BLaER1 (cell line): Measurements from ENCODE around the gene ZSWIM5.
"Not testable (repeated sequence)": the region's sequence is repeated elsewhere in the genome, so short reads cannot be mapped to it uniquely, and the experiment has no call there.

Source experiments
- H3K27ac ChIP-seq: shearing (Covaris generic); formaldehyde crosslinking; 2 replicates; pipeline ENCODE4 v1.8.1; 2022
- H3K27me3 ChIP-seq: shearing (Covaris generic); formaldehyde crosslinking; 2 replicates; pipeline ENCODE4 v1.8.1; 2022
- H3K36me3 ChIP-seq: shearing (Covaris generic); formaldehyde crosslinking; 2 replicates; pipeline ENCODE4 v1.8.1; 2022
- H3K4me1 ChIP-seq: shearing (Covaris generic); formaldehyde crosslinking; 2 replicates; pipeline ENCODE4 v1.8.1; 2022
- H3K4me2 ChIP-seq: shearing (Covaris generic); formaldehyde crosslinking; 2 replicates; pipeline ENCODE4 v1.8.1; 2022
- H3K4me3 ChIP-seq: shearing (Covaris generic); formaldehyde crosslinking; 2 replicates; pipeline ENCODE4 v1.8.1; 2022
- H3K9ac ChIP-seq: shearing (Covaris generic); formaldehyde crosslinking; 2 replicates; pipeline ENCODE4 v1.8.1; 2022
- H3K9me3 ChIP-seq: shearing (Covaris generic); formaldehyde crosslinking; 2 replicates; pipeline ENCODE4 v1.8.1; 2022
- H4K20me1 ChIP-seq: shearing (Covaris generic); formaldehyde crosslinking; 2 replicates; pipeline ENCODE4 v1.8.1; 2022
- Cebpa-rat ChIP-seq: shearing (Covaris generic); IDR thresholded peaks from 2 replicates; pipeline ENCODE4 v1.8.1; 2022

The ZSWIM5 gene

DNA sequence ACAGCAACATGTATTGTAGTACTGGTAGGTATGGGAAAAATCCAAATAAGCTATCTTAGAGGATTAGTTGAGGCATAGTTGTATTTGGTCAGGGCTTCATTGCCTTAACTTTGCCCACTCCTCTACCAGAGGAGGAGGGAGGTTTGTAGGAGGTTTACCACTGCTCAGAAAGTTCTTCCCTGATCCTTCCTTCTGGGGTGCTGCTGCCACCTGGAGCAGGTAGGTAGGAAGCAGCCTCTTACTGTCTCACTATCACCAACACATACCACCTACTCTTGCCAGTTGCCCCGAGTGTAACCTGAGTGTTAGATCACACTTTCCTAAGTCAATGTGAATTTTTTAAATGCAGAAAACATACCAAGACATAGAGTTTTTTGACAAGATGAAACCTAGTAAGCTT is 24.1 kb upstream of the ZSWIM5 start:
- H3K9ac ChIP-seq: no peak overlapping the region
- no peaks in the 10 kb centered on the region for H4K20me1 ChIP-seq
- H3K27me3 ChIP-seq: no peaks in the 10 kb centered on the region
- no peaks in the 10 kb centered on the region for H3K9me3 ChIP-seq
- H3K4me2 ChIP-seq: no peak overlapping the region
- no peaks in the 10 kb centered on the region for H3K36me3 ChIP-seq
- no peak overlapping the region for H3K4me3 ChIP-seq
- no peak overlapping the region for H3K27ac ChIP-seq
- no peaks in the 10 kb centered on the region for H3K4me1 ChIP-seq
- no peak for TF ChIP-seq Cebpa-rat

DNA sequence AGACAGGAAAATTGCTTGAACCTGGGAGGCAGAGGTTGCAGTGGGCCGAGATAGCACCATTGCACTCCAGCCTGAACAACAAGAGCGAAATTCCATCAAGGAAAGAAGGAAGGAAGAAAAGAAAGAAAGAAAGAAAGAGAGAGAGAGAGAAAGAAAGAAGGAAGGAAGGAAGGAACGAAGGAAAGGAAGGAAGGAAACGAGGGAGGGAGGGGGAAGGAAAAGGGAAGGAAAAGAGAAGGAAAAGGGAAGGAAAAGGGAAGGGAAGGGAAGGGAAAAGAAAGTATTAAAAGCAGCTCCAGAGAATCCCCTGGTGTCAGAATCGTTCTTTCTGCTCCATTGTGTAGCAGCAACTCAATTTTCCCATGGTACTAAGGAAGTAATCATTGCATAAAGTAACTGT is 19.2 kb upstream of the ZSWIM5 start:
- no peak overlapping the region for H3K27ac ChIP-seq
- H4K20me1 ChIP-seq: no peaks in the 10 kb centered on the region
- H3K27me3 ChIP-seq: no peaks in the 10 kb centered on the region
- H3K9ac ChIP-seq: no peak overlapping the region
- H3K4me1 ChIP-seq: no peaks in the 10 kb centered on the region
- no peak overlapping the region for H3K4me3 ChIP-seq
- no peaks in the 10 kb centered on the region for H3K36me3 ChIP-seq
- no peak overlapping the region for H3K4me2 ChIP-seq
- H3K9me3 ChIP-seq: no peaks in the 10 kb centered on the region
- no peak for TF ChIP-seq Cebpa-rat

DNA sequence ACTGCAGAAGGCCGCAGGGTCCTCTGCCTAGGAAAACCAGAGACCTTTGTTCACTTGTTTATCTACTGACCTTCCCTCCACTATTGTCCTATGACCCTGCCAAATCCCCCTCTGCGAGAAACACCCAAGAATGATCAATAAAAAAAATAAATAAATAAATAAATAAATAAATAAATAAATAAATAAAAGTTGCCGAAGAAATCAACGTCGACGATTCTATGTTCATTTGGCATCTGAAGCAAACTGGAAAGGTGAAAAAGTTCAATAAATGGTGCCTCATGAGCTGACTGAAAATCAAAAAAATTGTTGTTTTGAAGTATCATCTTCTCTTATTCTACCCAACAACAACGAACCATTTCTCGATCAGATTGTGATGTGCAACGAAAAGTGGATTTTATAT is 17.3 kb upstream of the ZSWIM5 start:
- not testable (repeated sequence) for H3K4me1 ChIP-seq, H3K27ac ChIP-seq, H4K20me1 ChIP-seq, H3K9ac ChIP-seq, H3K36me3 ChIP-seq, H3K4me2 ChIP-seq, H3K27me3 ChIP-seq, H3K4me3 ChIP-seq, H3K9me3 ChIP-seq

DNA sequence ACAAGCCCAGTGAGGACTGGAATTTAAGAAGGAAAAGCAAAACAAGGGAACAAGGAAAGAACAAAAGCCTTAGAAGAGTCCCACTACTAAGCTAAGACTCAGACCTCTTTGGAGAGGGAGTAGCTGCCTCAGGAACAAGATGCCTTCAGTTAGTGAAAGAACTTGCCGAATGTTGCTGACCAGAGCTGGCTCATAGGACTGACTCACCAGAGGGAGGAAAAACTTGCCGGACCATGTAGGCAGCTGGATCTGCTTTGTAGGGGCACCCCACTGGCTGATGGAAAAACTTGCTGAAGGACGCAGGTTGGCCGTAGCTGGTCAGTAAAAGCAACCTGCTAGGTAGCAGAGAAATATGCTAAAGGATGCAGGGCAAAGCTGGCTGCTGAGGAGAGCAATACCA is 15.3 kb upstream of the ZSWIM5 start:
- no peaks in the 10 kb centered on the region for H3K4me1 ChIP-seq
- H3K9me3 ChIP-seq: no peaks in the 10 kb centered on the region
- no peaks in the 10 kb centered on the region for H3K27me3 ChIP-seq
- H3K4me2 ChIP-seq: no peak overlapping the region
- no peaks in the 10 kb centered on the region for H4K20me1 ChIP-seq
- H3K36me3 ChIP-seq: no peaks in the 10 kb centered on the region
- H3K4me3 ChIP-seq: no peak overlapping the region
- TF ChIP-seq Cebpa-rat: no peak
- no peak overlapping the region for H3K9ac ChIP-seq
- no peak overlapping the region for H3K27ac ChIP-seq

DNA sequence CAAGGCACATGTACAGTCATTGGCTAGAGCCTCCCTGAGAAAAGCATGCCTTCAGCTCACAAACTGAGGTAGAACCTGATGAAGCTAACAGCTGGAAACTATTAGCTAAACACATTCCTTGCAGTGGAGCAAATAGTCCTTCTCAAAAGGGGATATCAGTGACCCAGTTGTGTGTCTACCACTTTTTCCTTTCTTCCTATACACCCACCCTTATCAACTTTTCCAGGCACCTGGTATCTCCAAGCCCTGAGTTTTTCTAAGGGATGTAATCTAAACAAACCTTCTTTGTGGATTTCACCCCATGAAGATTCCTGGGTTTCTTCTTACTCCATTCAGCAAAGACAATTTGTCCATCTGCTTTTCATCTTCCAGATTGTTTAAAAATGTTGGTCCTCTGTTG is 10.5 kb upstream of the ZSWIM5 start:
- H3K9ac ChIP-seq: no peak overlapping the region
- H4K20me1 ChIP-seq: no peaks in the 10 kb centered on the region
- no peak overlapping the region for H3K4me2 ChIP-seq
- no peaks in the 10 kb centered on the region for H3K4me1 ChIP-seq
- H3K27ac ChIP-seq: no peak overlapping the region
- no peak for TF ChIP-seq Cebpa-rat
- no peaks in the 10 kb centered on the region for H3K27me3 ChIP-seq
- H3K36me3 ChIP-seq: no peaks in the 10 kb centered on the region
- H3K9me3 ChIP-seq: no peaks in the 10 kb centered on the region
- no peak overlapping the region for H3K4me3 ChIP-seq

DNA sequence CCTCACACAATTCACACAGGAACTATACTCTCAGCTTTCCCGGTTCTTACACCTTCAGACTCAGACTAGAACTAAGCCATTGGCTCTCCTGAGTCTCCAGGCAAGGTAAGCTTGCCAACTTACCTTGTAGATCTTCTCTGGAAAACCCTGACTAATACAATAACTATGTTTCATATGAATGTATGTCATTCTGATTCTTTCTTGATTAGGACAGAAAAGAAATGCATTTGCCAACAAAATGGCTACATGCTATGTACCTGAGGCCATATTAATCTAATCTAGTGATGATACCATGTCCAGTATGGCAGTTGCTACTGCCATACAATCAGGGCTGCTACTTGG is 9.8 kb upstream of the ZSWIM5 start:
- H3K27me3 ChIP-seq: no peaks in the 10 kb centered on the region

DNA sequence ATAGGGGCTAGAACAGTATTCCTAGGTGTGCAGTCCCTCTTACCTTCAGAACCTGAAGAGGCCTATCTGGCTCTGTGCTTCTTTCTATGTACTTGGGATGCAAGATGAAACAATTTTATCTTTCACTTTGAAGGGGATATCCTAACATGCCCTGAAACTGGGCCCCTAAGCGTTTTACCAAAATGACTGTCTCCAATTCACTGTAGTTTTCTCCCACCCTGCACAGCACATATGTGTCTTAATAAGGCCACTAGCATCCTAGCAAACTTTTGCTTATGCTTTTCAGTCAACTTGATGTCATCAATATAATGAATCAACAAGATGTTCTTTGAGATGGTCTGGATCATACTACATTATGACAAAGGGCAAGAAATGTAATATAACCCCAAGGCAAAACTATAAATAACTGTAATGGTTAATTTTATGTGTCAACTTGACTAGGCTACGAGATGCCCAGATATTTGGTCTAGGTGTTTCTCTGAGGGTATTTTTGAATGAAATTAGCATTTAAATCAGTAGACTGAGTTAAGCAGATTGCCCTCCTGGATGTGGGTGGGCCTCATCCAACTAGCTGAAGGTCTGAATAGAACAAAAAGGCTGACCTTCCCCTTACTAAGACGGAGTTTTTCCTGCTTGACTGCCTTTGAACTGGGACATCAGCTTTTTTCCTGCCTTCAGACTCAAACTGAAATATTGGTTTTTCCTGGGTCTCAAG is 9.2 kb upstream of the ZSWIM5 start:
- H3K9ac ChIP-seq: no peak overlapping the region
- H3K27me3 ChIP-seq: no peaks in the 10 kb centered on the region
- no peaks in the 10 kb centered on the region for H3K36me3 ChIP-seq
- no peak overlapping the region for H3K4me3 ChIP-seq
- H4K20me1 ChIP-seq: no peaks in the 10 kb centered on the region
- H3K4me2 ChIP-seq: no peak overlapping the region
- H3K4me1 ChIP-seq: no peaks in the 10 kb centered on the region
- no peak overlapping the region for H3K27ac ChIP-seq
- H3K9me3 ChIP-seq: no peaks in the 10 kb centered on the region
- TF ChIP-seq Cebpa-rat: no peak

More for the DNA sequence above, 9.8 kb upstream of the ZSWIM5 start:
- Histone ChIP-seq H3K27ac (no peak overlapping the region), H3K4me1 (no peaks in the 10 kb centered on the region), H3K9me3 (no peaks in the 10 kb centered on the region), H3K4me2 (no peak overlapping the region), H4K20me1 (no peaks in the 10 kb centered on the region), H3K36me3 (no peaks in the 10 kb centered on the region), H3K4me3 (no peak overlapping the region), H3K9ac (no peak overlapping the region)
- TF ChIP-seq Cebpa-rat: no peak

DNA sequence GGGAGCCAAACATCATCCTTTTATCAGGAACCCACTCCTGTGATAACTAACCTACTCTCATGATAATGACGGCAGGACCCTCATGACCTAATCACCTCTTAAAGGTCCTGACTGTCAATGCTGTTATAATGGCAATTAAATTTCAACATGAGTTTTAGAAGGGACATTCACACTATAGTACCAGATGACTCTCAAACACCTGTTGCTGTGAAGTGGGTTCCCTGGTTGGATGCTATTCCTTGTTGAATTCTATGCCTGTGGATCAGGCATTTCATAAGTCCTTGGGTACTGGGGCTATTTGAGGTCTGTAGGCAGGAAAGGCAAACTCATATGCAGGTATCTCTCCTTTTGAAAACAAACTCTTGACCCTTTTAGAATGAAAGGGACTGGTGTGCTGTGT is 7.5 kb upstream of the ZSWIM5 start:
- Histone ChIP-seq H3K4me3 (no peak overlapping the region), H3K9me3 (no peaks in the 10 kb centered on the region), H4K20me1 (no peaks in the 10 kb centered on the region), H3K4me2 (no peak overlapping the region), H3K36me3 (no peaks in the 10 kb centered on the region), H3K4me1 (no peaks in the 10 kb centered on the region), H3K27me3 (peaks cover 8% of the 10 kb centered on the region; the same call in 1 of the 2 replicates), H3K27ac (no peak overlapping the region), H3K9ac (no peak overlapping the region)
- TF ChIP-seq Cebpa-rat: no peak

DNA sequence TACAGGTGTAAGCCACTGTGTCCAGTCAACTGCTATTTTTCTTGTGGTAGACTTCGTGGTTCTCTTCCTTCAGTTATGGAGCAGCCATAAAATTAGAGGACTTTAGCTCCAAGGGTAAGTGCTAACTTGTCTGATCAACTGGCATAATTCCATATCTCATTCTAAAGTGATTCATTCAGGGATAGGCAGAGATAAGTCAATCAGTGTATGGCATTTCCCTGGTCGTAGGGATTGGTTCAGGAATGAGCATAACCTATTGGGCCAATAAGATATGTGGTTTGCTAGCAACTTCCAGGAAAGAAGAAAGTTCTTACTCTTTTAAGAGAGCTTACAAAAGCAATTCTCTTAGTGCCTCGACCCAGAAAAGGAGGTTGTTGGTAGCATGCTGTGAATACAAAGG is 4.7 kb upstream of the ZSWIM5 start:
- no peak overlapping the region for H3K4me2 ChIP-seq
- no peak overlapping the region for H3K27ac ChIP-seq
- H3K4me1 ChIP-seq: peaks cover 5% of the 10 kb centered on the region
- H3K36me3 ChIP-seq: no peaks in the 10 kb centered on the region
- TF ChIP-seq Cebpa-rat: no peak
- no peaks in the 10 kb centered on the region for H3K9me3 ChIP-seq
- peaks cover 14% of the 10 kb centered on the region for H4K20me1 ChIP-seq
- no peak overlapping the region for H3K4me3 ChIP-seq
- H3K9ac ChIP-seq: no peak overlapping the region
- peaks cover 36% of the 10 kb centered on the region for H3K27me3 ChIP-seq

DNA sequence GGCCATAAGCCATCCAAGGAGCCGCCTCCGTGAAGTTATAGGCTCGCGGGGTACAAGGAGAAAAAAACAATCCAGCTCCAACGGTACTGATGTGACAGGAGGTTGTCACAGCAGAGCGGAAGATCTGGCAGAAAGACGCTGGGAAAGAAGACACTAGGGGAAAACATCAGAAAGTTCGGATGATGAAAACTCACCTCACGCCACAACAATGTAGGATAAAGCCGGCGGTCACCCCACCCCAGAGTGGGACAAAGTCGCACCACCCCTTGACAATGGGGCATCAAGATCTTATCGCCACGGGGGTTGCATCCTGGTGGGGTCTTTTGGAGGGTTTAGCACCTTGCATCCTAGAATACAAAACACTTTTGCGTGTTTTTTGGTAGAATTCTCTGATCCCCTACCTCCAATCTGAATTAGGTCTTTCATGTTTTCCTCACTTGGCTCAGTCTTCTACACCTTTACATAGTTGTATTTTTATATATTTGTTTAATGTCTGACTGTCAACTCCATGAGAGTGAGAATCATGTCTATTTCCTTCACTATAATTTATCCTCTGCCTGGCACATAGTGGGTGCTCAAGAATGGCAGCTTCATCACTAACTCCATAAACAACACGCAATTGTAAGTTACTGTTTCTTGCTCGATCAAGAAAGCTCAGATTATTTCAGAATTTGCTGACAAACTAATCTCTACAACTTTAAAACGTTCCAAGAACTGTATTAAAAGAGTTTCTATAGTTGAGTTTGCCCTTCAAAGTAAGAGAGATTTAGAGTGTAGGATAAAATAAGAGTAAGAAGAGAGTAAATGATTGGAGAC is 611 bp upstream of the ZSWIM5 start:
- Histone ChIP-seq H3K4me2 (peak overlapping the region; percentile 97), H3K9ac (no peak overlapping the region), H4K20me1 (peaks cover 31% of the 10 kb centered on the region), H3K36me3 (no peaks in the 10 kb centered on the region), H3K4me1 (peaks cover 10% of the 10 kb centered on the region), H3K27me3 (peaks cover 69% of the 10 kb centered on the region), H3K9me3 (no peaks in the 10 kb centered on the region), H3K4me3 (peak overlapping the region; percentile 79), H3K27ac (no peak overlapping the region)
- TF ChIP-seq Cebpa-rat: no peak
